ENCODE data around the gene PRSS33.

DNA sequence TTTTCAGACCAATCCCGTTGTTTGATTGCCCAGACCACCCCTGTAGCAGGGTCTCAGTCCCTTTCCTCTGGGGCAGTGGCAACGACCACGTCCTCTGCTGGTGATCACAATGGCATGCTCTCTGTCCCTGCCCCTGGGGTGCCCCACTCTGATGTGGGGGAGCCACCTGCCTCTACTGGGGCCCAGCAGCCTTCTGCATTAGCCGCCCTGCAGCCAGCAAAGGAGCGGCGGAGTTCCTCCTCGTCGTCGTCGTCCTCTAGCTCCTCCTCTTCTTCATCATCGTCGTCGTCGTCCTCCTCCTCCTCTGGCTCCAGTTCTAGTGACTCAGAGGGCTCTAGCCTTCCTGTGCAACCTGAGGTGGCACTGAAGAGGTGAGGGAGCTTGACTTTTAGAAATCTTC is 19.5 kb downstream of the PRSS33 start:
- no peak for TF ChIP-seq POLR2A (IDR thresholded peaks at IDR 0.05; ENCODE audit: low read length)
- TF ChIP-seq GATA1 (IDR thresholded peaks at IDR 0.05; ENCODE audit: low read depth, low read length): no peak

All from erythroblast (primary cell).